CD14-positive monocyte (primary cell): ENCODE data around the gene CSGALNACT2. TPM values are rescaled to one million over a fixed set of nuclear protein-coding genes. Genes with fewer than 3 reads are reported as not detected.
"Not testable (repeated sequence)": the region's sequence is repeated elsewhere in the genome, so short reads cannot be mapped to it uniquely, and the experiment has no call there.

Experiments
- DNase-seq, 3 donors: peaks; one replicate each; pipeline ENCODE4 v3.0.0-alpha.2; 2011 to 2022
- H2AFZ ChIP-seq: 2 replicates; pipeline ENCODE4 v1.6.0; 2012; ENCODE audit warnings: mild to moderate bottlenecking, low read depth, low read length, inconsistent platforms; ENCODE audit not compliant: insufficient read depth, poor library complexity, severe bottlenecking
- H3K27ac ChIP-seq, 2 donors: 1 replicate in 1 of 2; 2 replicates in 1 of 2; pipeline ENCODE4 v1.5.1; 2012 to 2013; ENCODE audit warnings: low read length in 2 of 2, control low read depth in 1 of 2, inconsistent platforms in 1 of 2, low read depth in 1 of 2, mild to moderate bottlenecking in 1 of 2
- H3K27me3 ChIP-seq, 2 donors: one replicate each; pipeline versions ENCODE4 v1.6.0 to v1.6.1; 2011 to 2013; ENCODE audit warnings: low read length in 2 of 2; ENCODE audit not compliant: control insufficient read depth in 2 of 2, insufficient read depth in 2 of 2
- H3K36me3 ChIP-seq, 2 donors: replicated peaks in 1 of 2; 1 replicate in 1 of 2; 2 replicates in 1 of 2; pipeline versions ENCODE4 v1.5.1 to v1.6.1; 2012 to 2013; ENCODE audit warnings: low read length in 2 of 2, control low read depth in 1 of 2, inconsistent platforms in 1 of 2, mild to moderate bottlenecking in 1 of 2; ENCODE audit not compliant: insufficient read depth in 2 of 2, control insufficient read depth in 1 of 2
- H3K4me1 ChIP-seq, 2 donors: 1 replicate in 1 of 2; 2 replicates in 1 of 2; pipeline versions ENCODE4 v1.5.1 to v1.6.1; 2012 to 2013; ENCODE audit warnings: low read length in 2 of 2, control low read depth in 1 of 2, inconsistent platforms in 1 of 2, mild to moderate bottlenecking in 1 of 2, moderate library complexity in 1 of 2; ENCODE audit not compliant: insufficient read depth in 2 of 2, control insufficient read depth in 1 of 2
- H3K4me2 ChIP-seq: replicated peaks from 2 replicates; pipeline ENCODE3; 2012; ENCODE audit warnings: low read length, moderate library complexity, mild to moderate bottlenecking; ENCODE audit not compliant: poor library complexity, severe bottlenecking; ENCODE audit errors: extremely low read depth
- H3K4me3 ChIP-seq, 3 experiments: fragments of 200-600 bp in 1 of 3; sonication (generic) in 1 of 3; replicated peaks in 1 of 3; 1 replicate in 2 of 3; 2 replicates in 1 of 3; pipeline ENCODE4 v1.5.1; 2011 to 2013; ENCODE audit warnings: low read length in 3 of 3, mild to moderate bottlenecking in 3 of 3, control low read depth in 2 of 3, low read depth in 2 of 3, inconsistent platforms in 1 of 3, moderate library complexity in 1 of 3
- H3K79me2 ChIP-seq: 2 replicates; pipeline ENCODE4 v1.6.0; 2012; ENCODE audit warnings: mild to moderate bottlenecking, control low read depth, inconsistent platforms, low read length, moderate library complexity; ENCODE audit not compliant: insufficient read depth
- H3K9ac ChIP-seq: 2 replicates; pipeline ENCODE4 v1.6.0; 2017; ENCODE audit warnings: low read length, mild to moderate bottlenecking; ENCODE audit not compliant: insufficient read depth, poor library complexity, severe bottlenecking
- H3K9me3 ChIP-seq, 2 donors: replicated peaks in 1 of 2; 1 replicate in 1 of 2; 2 replicates in 1 of 2; pipeline versions ENCODE4 v1.5.1 to v1.6.1; 2012 to 2013; ENCODE audit warnings: low read length in 2 of 2, control low read depth in 1 of 2; ENCODE audit not compliant: control insufficient read depth in 1 of 2, insufficient read depth in 1 of 2
- H4K20me1 ChIP-seq: 2 replicates; pipeline ENCODE4 v1.6.0; 2012; ENCODE audit warnings: mild to moderate bottlenecking, low read length, control low read depth, moderate library complexity; ENCODE audit not compliant: insufficient read depth
- H3K27ac Mint-ChIP-seq, 7 donors: one replicate each; pipeline ENCODE4 v1.8.0; 2020; ENCODE audit warnings: mild to moderate bottlenecking in 7 of 7, mixed read lengths in 7 of 7, moderate library complexity in 6 of 7, inconsistent platforms in 2 of 7
- H3K27me3 Mint-ChIP-seq, 3 donors: one replicate each; pipeline ENCODE4 v1.8.0; 2021 to 2022; ENCODE audit warnings: low read depth in 3 of 3, mild to moderate bottlenecking in 3 of 3, mixed read lengths in 3 of 3, moderate library complexity in 3 of 3, inconsistent platforms in 1 of 3
- H3K36me3 Mint-ChIP-seq, 2 donors: one replicate each; pipeline ENCODE4 v1.8.0; 2020; ENCODE audit warnings: mixed read lengths in 2 of 2, inconsistent platforms in 1 of 2, mild to moderate bottlenecking in 1 of 2
- H3K4me1 Mint-ChIP-seq: one replicate; pipeline ENCODE4 v1.8.0; 2020; ENCODE audit warnings: mild to moderate bottlenecking, mixed read lengths
- H3K4me3 Mint-ChIP-seq, 2 donors: one replicate each; pipeline ENCODE4 v1.8.0; 2020; ENCODE audit warnings: mild to moderate bottlenecking in 2 of 2, mixed read lengths in 2 of 2, moderate library complexity in 1 of 2
- H3K9me3 Mint-ChIP-seq, 7 donors: one replicate each; pipeline ENCODE4 v1.8.0; 2020 to 2022; ENCODE audit warnings: mixed read lengths in 7 of 7, mild to moderate bottlenecking in 6 of 7, moderate library complexity in 6 of 7, inconsistent platforms in 2 of 7
- CTCF ChIP-seq: fragments of 200-600 bp; IDR thresholded peaks from one replicate; pipeline ENCODE4 v1.8.0; 2022; ENCODE audit warnings: antibody characterized with exemption, mild to moderate bottlenecking
- WGBS: methylation state at CpG from one replicate; pipeline ENCODE4 v1.1.5; 2013; ENCODE audit warnings: missing lambda C conversion rate; ENCODE audit not compliant: insufficient coverage; 5-methylcytosine and 5-hydroxymethylcytosine counted together
- intact Hi-C, 2 donors: fragments of 100-400 bp; cut with micrococcal nuclease; formaldehyde crosslinking; loops; one replicate each; pipeline versions ENCODE4 v1.15.0 to v1.15.1; 2023
- polyA plus RNA-seq, 3 donors: library from polyadenylated mRNA; depleted of rRNA in 1 of 3; unstranded in 2 of 3; stranded (reverse) in 1 of 3; fragments of 300-500 nt in 2 of 3; fragments of >200 nt in 1 of 3; fragmentation: Illumina TruSeq in 2 of 3; gene quantifications; 1 replicate in 2 of 3; 2 replicates in 1 of 3; pipeline ENCODE4 v1.2.3, GENCODE V29; 2012 to 2021

The CSGALNACT2 gene
- polyA plus RNA-seq, 3 donors = 43.7 to 80.1 (median 48.2) TPM

DNA sequence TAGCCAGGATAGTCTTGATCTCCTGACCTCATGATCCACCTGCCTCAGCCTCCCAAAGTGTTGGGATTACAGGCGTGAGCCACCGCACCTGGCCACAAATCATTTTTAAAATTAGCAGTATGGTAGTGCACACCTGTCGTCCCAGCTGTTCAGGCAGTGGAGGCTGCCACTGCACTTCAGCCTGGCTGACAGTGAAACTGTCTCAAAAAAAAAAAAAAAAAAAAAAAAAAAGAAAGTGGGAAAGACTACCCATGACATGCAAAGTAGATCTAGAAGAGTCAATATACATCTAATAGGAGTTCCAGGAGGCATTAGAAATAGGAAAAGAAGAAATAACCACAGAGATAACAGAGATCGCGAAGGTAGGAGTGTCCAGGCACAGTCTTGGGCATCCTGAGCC, 3.2 kb downstream of the CSGALNACT2 start:
- peak overlapping the region; percentile 98 for H3K27ac ChIP-seq
- H3K9ac ChIP-seq = peak overlapping the region; percentile 68
- H3K27me3 Mint-ChIP-seq = peaks cover 0 to 1% (median 0%) of the 10 kb centered on the region in 3 donors
- peak overlapping the region; percentile 71 to 97 for H3K4me3 Mint-ChIP-seq
- H3K9me3 ChIP-seq = no peaks in the 10 kb centered on the region
- peaks cover 0 to 2% (median 0%) of the 10 kb centered on the region in 7 donors for H3K9me3 Mint-ChIP-seq
- H3K36me3 Mint-ChIP-seq = peaks cover 25 to 32% of the 10 kb centered on the region in 2 donors
- no peak for TF ChIP-seq CTCF
- peak overlapping the region; percentile 78 for H3K4me2 ChIP-seq
- H4K20me1 ChIP-seq = peaks cover 58% of the 10 kb centered on the region
- WGBS = no CpG with 5 or more reads among the region's 5 CpGs
- H3K27me3 ChIP-seq = no peaks in the 10 kb centered on the region
- H3K4me1 Mint-ChIP-seq = peaks cover 66% of the 10 kb centered on the region
- no peak overlapping the region for H2AFZ ChIP-seq
- peaks cover 56 to 84% of the 10 kb centered on the region in 2 donors for H3K4me1 ChIP-seq
- H3K27ac Mint-ChIP-seq = peak overlapping the region; percentile 96 to 100 (median 99)
- no peak for DNase-seq
- H3K36me3 ChIP-seq = no peaks in the 10 kb centered on the region
- intact Hi-C loops = no loop called here
- peaks cover 99% of the 10 kb centered on the region for H3K79me2 ChIP-seq
- H3K4me3 ChIP-seq = peak overlapping the region in 2 of 3 experiments; percentile 19 to 89

GRCh38 chr10:43145311-43145710, 7.1 kb downstream of the CSGALNACT2 start:
- TF ChIP-seq CTCF = no peak
- H3K27me3 Mint-ChIP-seq = no peaks in the 10 kb centered on the region
- no peak overlapping the region for H3K4me3 ChIP-seq
- no peak overlapping the region for H3K9ac ChIP-seq
- peaks cover 45 to 60% of the 10 kb centered on the region in 2 donors for H3K4me1 ChIP-seq
- no peak overlapping the region for H3K4me2 ChIP-seq
- WGBS = 100% methylated on average over 2 of the region's 6 CpGs
- no peaks in the 10 kb centered on the region for H3K27me3 ChIP-seq
- intact Hi-C loops = no loop called here
- no peak overlapping the region for H2AFZ ChIP-seq
- peaks cover 63% of the 10 kb centered on the region for H3K4me1 Mint-ChIP-seq
- peaks cover 100% of the 10 kb centered on the region for H3K79me2 ChIP-seq
- no peak for DNase-seq
- H3K36me3 Mint-ChIP-seq = peaks cover 30 to 31% of the 10 kb centered on the region in 2 donors
- no peaks in the 10 kb centered on the region for H3K36me3 ChIP-seq
- peaks cover 5% of the 10 kb centered on the region in 2 donors for H3K9me3 ChIP-seq
- peak overlapping the region; percentile 47 to 78 (median 68) for H3K27ac Mint-ChIP-seq
- peaks cover 3 to 16% (median 11%) of the 10 kb centered on the region in 7 donors for H3K9me3 Mint-ChIP-seq
- H3K27ac ChIP-seq = peak overlapping the region in 1 of 2 donors; percentile 64
- no peak overlapping the region for H3K4me3 Mint-ChIP-seq
- H4K20me1 ChIP-seq = peaks cover 89% of the 10 kb centered on the region

GRCh38 chr10:43145936-43146335, 7.7 kb downstream of the CSGALNACT2 start:
- peaks cover 64% of the 10 kb centered on the region for H3K4me1 Mint-ChIP-seq

More at GRCh38 chr10:43145936-43146335, 7.7 kb downstream of the CSGALNACT2 start:
- H2AFZ ChIP-seq, H3K4me3 ChIP-seq, H3K4me2 ChIP-seq, intact Hi-C loops, H3K27me3 ChIP-seq, H3K9ac ChIP-seq, H3K4me3 Mint-ChIP-seq, H3K27me3 Mint-ChIP-seq, H3K36me3 ChIP-seq, H3K9me3 ChIP-seq: not testable (repeated sequence)
- Histone ChIP-seq H3K4me1 (peaks cover 42 to 64% of the 10 kb centered on the region in 2 donors), H3K27ac (peak overlapping the region; percentile 12 to 64), H3K79me2 (peaks cover 100% of the 10 kb centered on the region), H4K20me1 (peaks cover 95% of the 10 kb centered on the region)
- peaks cover 3 to 16% (median 11%) of the 10 kb centered on the region in 7 donors for H3K9me3 Mint-ChIP-seq
- DNase-seq = peak in 1 of 3 donors; percentile 68
- 100% methylated on average over 1 of the region's 1 CpG for WGBS
- peak overlapping the region; percentile 57 to 88 (median 69) for H3K27ac Mint-ChIP-seq
- H3K36me3 Mint-ChIP-seq = peaks cover 26 to 31% of the 10 kb centered on the region in 2 donors
